ENCODE data around the gene CEP83. TPM values are rescaled to one million over a fixed set of nuclear protein-coding genes. Genes with fewer than 3 reads are reported as not detected.
A peak's percentile ranks its signal among the peaks of the same experiment; 100 is the strongest.
"Not testable (repeated sequence)": the region's sequence is repeated elsewhere in the genome, so short reads cannot be mapped to it uniquely, and the experiment has no call there.

CEP83 gene
- total RNA-seq, 1 donor from 2014 or later: 13.4 TPM

- Mint-ChIP-seq H3K4me1 (ENCODE audit: low read depth, unreplicated experiment) (no peaks in the 10 kb centered on the region), H3K9me3 (ENCODE audit: unreplicated experiment) (peaks cover 19% of the 10 kb centered on the region), H3K27ac (ENCODE audit: unreplicated experiment) (no peak overlapping the region)
Observed at GRCh38 chr12:94426049-94426448, 33.6 kb downstream of the CEP83 start.

GRCh38 chr12:94424830-94425229 is 34.8 kb downstream of the CEP83 start:
- peaks cover 13% of the 10 kb centered on the region for H3K9me3 Mint-ChIP-seq (ENCODE audit: unreplicated experiment)
- H3K36me3 Mint-ChIP-seq (ENCODE audit: unreplicated experiment): peaks cover 43% of the 10 kb centered on the region
- not testable (repeated sequence) for H3K4me1 Mint-ChIP-seq (ENCODE audit: low read depth, unreplicated experiment); H3K27me3 Mint-ChIP-seq (ENCODE audit: unreplicated experiment); DNase-seq
- H3K27ac Mint-ChIP-seq (ENCODE audit: unreplicated experiment): peak overlapping the region; percentile 79
- peak overlapping the region; percentile 12 for H3K4me3 Mint-ChIP-seq (ENCODE audit: unreplicated experiment)

More at GRCh38 chr12:94426049-94426448, 33.6 kb downstream of the CEP83 start:
- TF ChIP-seq CTCF (IDR thresholded peaks at IDR 0.05; ENCODE audit: partially characterized antibody, unreplicated experiment): no peak
- DNase-seq: no peak
- Mint-ChIP-seq H3K27me3 (ENCODE audit: unreplicated experiment) (peaks cover 2% of the 10 kb centered on the region), H3K36me3 (ENCODE audit: unreplicated experiment) (peaks cover 55% of the 10 kb centered on the region), H3K4me3 (ENCODE audit: unreplicated experiment) (no peak overlapping the region)

GRCh38 chr12:94421868-94422740 is 37.6 kb downstream of the CEP83 start:
- H3K36me3 Mint-ChIP-seq (ENCODE audit: unreplicated experiment): peaks cover 30% of the 10 kb centered on the region
- H3K27me3 Mint-ChIP-seq (ENCODE audit: unreplicated experiment): peaks cover 1% of the 10 kb centered on the region
- no peaks in the 10 kb centered on the region for H3K4me1 Mint-ChIP-seq (ENCODE audit: low read depth, unreplicated experiment)
- no peak for TF ChIP-seq CTCF (IDR thresholded peaks at IDR 0.05; ENCODE audit: partially characterized antibody, unreplicated experiment)
- no peak overlapping the region for H3K4me3 Mint-ChIP-seq (ENCODE audit: unreplicated experiment)
- no peak overlapping the region for H3K27ac Mint-ChIP-seq (ENCODE audit: unreplicated experiment)
- DNase-seq: no peak
- H3K9me3 Mint-ChIP-seq (ENCODE audit: unreplicated experiment): peaks cover 9% of the 10 kb centered on the region

GRCh38 chr12:94418517-94418916 is 41.1 kb downstream of the CEP83 start:
- peaks cover 1% of the 10 kb centered on the region for H3K27me3 Mint-ChIP-seq (ENCODE audit: unreplicated experiment)
- no peak for DNase-seq
- H3K4me3 Mint-ChIP-seq (ENCODE audit: unreplicated experiment): no peak overlapping the region
- peaks cover 6% of the 10 kb centered on the region for H3K9me3 Mint-ChIP-seq (ENCODE audit: unreplicated experiment)
- H3K27ac Mint-ChIP-seq (ENCODE audit: unreplicated experiment): no peak overlapping the region
- H3K4me1 Mint-ChIP-seq (ENCODE audit: low read depth, unreplicated experiment): no peaks in the 10 kb centered on the region
- H3K36me3 Mint-ChIP-seq (ENCODE audit: unreplicated experiment): peaks cover 16% of the 10 kb centered on the region
- TF ChIP-seq CTCF (IDR thresholded peaks at IDR 0.05; ENCODE audit: partially characterized antibody, unreplicated experiment): no peak

GRCh38 chr12:94416613-94417012 is 43.1 kb downstream of the CEP83 start:
- H3K27ac Mint-ChIP-seq (ENCODE audit: unreplicated experiment): no peak overlapping the region
- H3K4me1 Mint-ChIP-seq (ENCODE audit: low read depth, unreplicated experiment): no peaks in the 10 kb centered on the region
- no peaks in the 10 kb centered on the region for H3K36me3 Mint-ChIP-seq (ENCODE audit: unreplicated experiment)
- no peak for TF ChIP-seq CTCF (IDR thresholded peaks at IDR 0.05; ENCODE audit: partially characterized antibody, unreplicated experiment)
- no peak overlapping the region for H3K4me3 Mint-ChIP-seq (ENCODE audit: unreplicated experiment)
- no peaks in the 10 kb centered on the region for H3K27me3 Mint-ChIP-seq (ENCODE audit: unreplicated experiment)
- no peak for DNase-seq
- no peaks in the 10 kb centered on the region for H3K9me3 Mint-ChIP-seq (ENCODE audit: unreplicated experiment)
